Uterus (tissue), 2 donors: ENCODE results near the gene TMEM87B.

Source experiments
- CTCF ChIP-seq, 4 experiments: fragments of 200-600 bp in 2 of 4; fragments of 450-650 bp in 2 of 4; sonication (generic) in 2 of 4; IDR thresholded peaks; one replicate each; pipeline ENCODE4 v1.5.1; 2016 to 2019; ENCODE audit warnings: antibody characterized with exemption in 4 of 4, mild to moderate bottlenecking in 2 of 4, moderate library complexity in 1 of 4
- POLR2A ChIP-seq, 2 donors: fragments of 450-650 bp; IDR thresholded peaks; one replicate each; pipeline ENCODE4 v1.6.1; 2016; ENCODE audit warnings: antibody characterized with exemption in 2 of 2, mild to moderate bottlenecking in 1 of 2, moderate library complexity in 1 of 2

- no peak for TF ChIP-seq POLR2A (IDR thresholded peaks at IDR 0.05)
- peak; percentile 77 to 82 (median 79) for TF ChIP-seq CTCF (IDR thresholded peaks at IDR 0.05)
These were observed 6.2 kb upstream of the TMEM87B start for GRCh38 chr2:112048887-112049286.
